H9 (cell line): ENCODE measurements around the gene INSR. TPM values are rescaled to one million over a fixed set of nuclear protein-coding genes. Genes with fewer than 3 reads are reported as not detected.

Experiments used
- DNase-seq: peaks from one replicate; pipeline ENCODE4 v3.0.0-alpha.2; 2017
- H2AFZ ChIP-seq: one replicate; pipeline ENCODE4 v1.6.1; 2013; ENCODE audit warnings: mild to moderate bottlenecking, low read length, control low read depth, moderate library complexity
- H2AK5ac ChIP-seq: 2 replicates; pipeline ENCODE4 v1.6.1; 2013; ENCODE audit warnings: low read length, control low read depth, mixed read lengths; ENCODE audit not compliant: insufficient read length
- H2BK120ac ChIP-seq: one replicate; pipeline ENCODE4 v1.6.1; 2013; ENCODE audit warnings: low read depth, mild to moderate bottlenecking, low read length, control low read depth, inconsistent platforms; ENCODE audit not compliant: poor library complexity, severe bottlenecking
- H2BK12ac ChIP-seq: 2 replicates; pipeline ENCODE4 v1.6.1; 2013; ENCODE audit warnings: low read length, control low read depth, mixed read lengths, low read depth; ENCODE audit not compliant: insufficient read length
- H2BK15ac ChIP-seq: 2 replicates; pipeline ENCODE4 v1.6.1; 2013; ENCODE audit warnings: low read depth, low read length, control low read depth
- H2BK20ac ChIP-seq: one replicate; pipeline ENCODE4 v1.6.1; 2013; ENCODE audit warnings: low read depth, mild to moderate bottlenecking, low read length, control low read depth, inconsistent platforms; ENCODE audit not compliant: poor library complexity, severe bottlenecking
- H2BK5ac ChIP-seq: 2 replicates; pipeline ENCODE4 v1.6.1; 2013; ENCODE audit warnings: low read length, control low read depth, mixed read lengths; ENCODE audit not compliant: insufficient read length
- H3K14ac ChIP-seq: 2 replicates; pipeline ENCODE4 v1.6.1; 2013; ENCODE audit warnings: low read length, control low read depth; ENCODE audit not compliant: insufficient read depth
- H3K18ac ChIP-seq: 2 replicates; pipeline ENCODE4 v1.6.1; 2013; ENCODE audit warnings: low read depth, mild to moderate bottlenecking, mixed read lengths, low read length, control low read depth; ENCODE audit not compliant: insufficient read length
- H3K23ac ChIP-seq: 2 replicates; pipeline ENCODE4 v1.6.1; 2013; ENCODE audit warnings: low read length, control low read depth, mixed read lengths, low read depth; ENCODE audit not compliant: insufficient read length
- H3K23me2 ChIP-seq: 2 replicates; pipeline ENCODE4 v1.6.1; 2013; ENCODE audit warnings: low read depth, mild to moderate bottlenecking, mixed read lengths, low read length, control low read depth; ENCODE audit not compliant: insufficient read length, poor library complexity, severe bottlenecking
- H3K27ac ChIP-seq: 2 replicates; pipeline ENCODE4 v1.5.1; 2013; ENCODE audit warnings: low read length, control low read depth, mixed read lengths, low read depth; ENCODE audit not compliant: insufficient read length
- H3K27me3 ChIP-seq: 2 replicates; pipeline ENCODE4 v1.6.1; 2013; ENCODE audit warnings: low read length, control low read depth, inconsistent platforms; ENCODE audit not compliant: insufficient read depth
- H3K4ac ChIP-seq: 2 replicates; pipeline ENCODE4 v1.6.1; 2013; ENCODE audit warnings: low read depth, mild to moderate bottlenecking, control low read depth, inconsistent platforms, low read length, moderate library complexity
- H3K4me1 ChIP-seq: 2 replicates; pipeline ENCODE4 v1.6.1; 2013; ENCODE audit warnings: low read length, control low read depth, inconsistent platforms; ENCODE audit not compliant: insufficient read depth
- H3K4me2 ChIP-seq: 2 replicates; pipeline ENCODE4 v1.6.1; 2013; ENCODE audit warnings: low read length, control low read depth, mixed read lengths; ENCODE audit not compliant: insufficient read length, insufficient read depth
- H3K56ac ChIP-seq: 2 replicates; pipeline ENCODE4 v1.6.1; 2013; ENCODE audit warnings: low read depth, mild to moderate bottlenecking, mixed read lengths, low read length, control low read depth; ENCODE audit not compliant: insufficient read length
- H3K79me1 ChIP-seq: 2 replicates; pipeline ENCODE4 v1.6.1; 2013; ENCODE audit warnings: low read depth, mild to moderate bottlenecking, moderate library complexity, low read length, control low read depth, inconsistent platforms; ENCODE audit not compliant: insufficient read depth, poor library complexity, severe bottlenecking
- H3K79me2 ChIP-seq: 2 replicates; pipeline ENCODE4 v1.6.1; 2013; ENCODE audit warnings: low read length, control low read depth, inconsistent platforms; ENCODE audit not compliant: insufficient read depth
- H3K9ac ChIP-seq: 2 replicates; pipeline ENCODE4 v1.6.1; 2013; ENCODE audit warnings: low read length, control low read depth, mixed read lengths; ENCODE audit not compliant: insufficient read length; ENCODE audit errors: extremely low read depth
- H3K9me3 ChIP-seq: one replicate; pipeline ENCODE4 v1.6.1; 2013; ENCODE audit warnings: low read depth, low read length, inconsistent platforms; ENCODE audit not compliant: control insufficient read depth
- H3T11ph ChIP-seq: one replicate; pipeline ENCODE4 v1.6.1; 2013; ENCODE audit warnings: mild to moderate bottlenecking, low read length, control low read depth, inconsistent platforms
- H4K20me1 ChIP-seq: one replicate; pipeline ENCODE4 v1.6.1; 2013; ENCODE audit not compliant: control insufficient read depth, insufficient read length, insufficient read depth
- H4K5ac ChIP-seq: 2 replicates; pipeline ENCODE4 v1.6.1; 2013; ENCODE audit warnings: low read depth, mild to moderate bottlenecking, mixed read lengths, low read length, control low read depth; ENCODE audit not compliant: insufficient read length
- H4K8ac ChIP-seq: replicated peaks from 2 replicates; pipeline ENCODE4 v1.6.1; 2013; ENCODE audit warnings: low read length, control low read depth, mixed read lengths, low read depth; ENCODE audit not compliant: insufficient read length
- H4K91ac ChIP-seq: 2 replicates; pipeline ENCODE4 v1.6.1; 2013; ENCODE audit warnings: low read depth, mild to moderate bottlenecking, moderate library complexity, mixed read lengths, low read length, control low read depth; ENCODE audit not compliant: insufficient read length
- H3K27ac Mint-ChIP-seq, 3 experiments: 2 replicates in 2 of 3; 3 replicates in 1 of 3; pipeline ENCODE4 v1.8.0; 2020 to 2021; ENCODE audit warnings: mixed read lengths in 3 of 3, mild to moderate bottlenecking in 1 of 3, moderate library complexity in 1 of 3
- H3K27me3 Mint-ChIP-seq: 2 replicates; pipeline ENCODE4 v1.8.0; 2021; ENCODE audit warnings: low read depth, mild to moderate bottlenecking, moderate library complexity, mixed read lengths
- H3K36me3 Mint-ChIP-seq, 3 experiments: 2 replicates in 2 of 3; 3 replicates in 1 of 3; pipeline ENCODE4 v1.8.0; 2020 to 2021; ENCODE audit warnings: low read depth in 3 of 3, mixed read lengths in 3 of 3; ENCODE audit not compliant: insufficient read depth in 1 of 3
- H3K4me1 Mint-ChIP-seq, 2 experiments: 2 replicates each; pipeline ENCODE4 v1.8.0; 2020; ENCODE audit warnings: mixed read lengths in 2 of 2
- H3K4me3 Mint-ChIP-seq, 2 experiments: 2 replicates in 1 of 2; 3 replicates in 1 of 2; pipeline ENCODE4 v1.8.0; 2020 to 2021; ENCODE audit warnings: mild to moderate bottlenecking in 2 of 2, mixed read lengths in 2 of 2, moderate library complexity in 1 of 2
- H3K9me3 Mint-ChIP-seq, 2 experiments: 2 replicates in 1 of 2; 3 replicates in 1 of 2; pipeline ENCODE4 v1.8.0; 2020; ENCODE audit warnings: mild to moderate bottlenecking in 2 of 2, mixed read lengths in 2 of 2, moderate library complexity in 1 of 2
- WGBS: extraction: QIAGEN DNeasy Blood & Tissue Kit; methylation state at CpG from one replicate; pipeline ENCODE4 v1.1.7; 2013; ENCODE audit warnings: missing lambda C conversion rate, low lambda C conversion rate, mixed read lengths; ENCODE audit not compliant: insufficient read length; ENCODE audit errors: extremely low coverage; 5-methylcytosine and 5-hydroxymethylcytosine counted together
- total RNA-seq: library from RNA; stranded (reverse); gene quantifications from 2 replicates; pipeline ENCODE4 v1.2.1, GENCODE V29; 2021
- TF ChIP-seq, protein P1 (sequence below): fragments of 200-600 bp; sonication (generic); conservative IDR thresholded peaks from 3 replicates; pipeline ENCODE4 v1.8.0; 2021; ENCODE audit warnings: antibody characterized with exemption, mild to moderate bottlenecking

INSR gene
- total RNA-seq, 1 experiment from 2014 or later = 39.8 TPM

DNA sequence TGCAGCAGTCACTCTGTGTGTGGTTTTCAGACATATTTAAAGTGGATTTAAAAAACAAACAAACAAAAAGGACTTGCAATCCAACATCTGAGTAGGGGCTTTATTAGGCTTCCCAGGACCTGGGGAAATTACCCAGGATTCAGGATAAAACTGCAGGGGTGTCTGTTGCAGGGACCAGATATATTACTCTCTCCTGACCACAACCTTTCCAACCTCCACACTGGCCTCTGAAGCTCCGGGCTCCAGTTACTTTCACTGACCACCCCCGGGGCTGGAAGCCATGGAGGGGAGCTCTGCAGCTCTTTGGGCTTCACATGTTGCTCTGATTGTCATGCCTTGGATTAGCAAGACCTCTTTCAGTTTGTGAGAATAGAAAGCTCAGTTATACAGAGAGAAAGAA is 75.2 kb downstream of the INSR start:
- no peak overlapping the region for H3K23ac ChIP-seq
- H3K4me1 Mint-ChIP-seq = peaks cover 18 to 33% of the 10 kb centered on the region in 2 experiments
- no peak overlapping the region for H2BK15ac ChIP-seq
- no peak overlapping the region for H2BK120ac ChIP-seq
- H3K4me2 ChIP-seq = no peak overlapping the region
- no peak overlapping the region for H4K5ac ChIP-seq
- no peak overlapping the region for H3K18ac ChIP-seq
- H4K8ac ChIP-seq = no peak overlapping the region
- no peak overlapping the region for H4K91ac ChIP-seq
- H2BK20ac ChIP-seq = no peak overlapping the region
- no peak overlapping the region for H3K27ac ChIP-seq
- no peaks in the 10 kb centered on the region for H3K23me2 ChIP-seq
- no peak overlapping the region for H2AK5ac ChIP-seq
- no peak overlapping the region for H2BK12ac ChIP-seq
- DNase-seq = no peak
- no peaks in the 10 kb centered on the region for H3K9me3 Mint-ChIP-seq
- no peak overlapping the region for H3K4me3 Mint-ChIP-seq
- no peak overlapping the region for H2AFZ ChIP-seq
- H3K14ac ChIP-seq = no peak overlapping the region
- no CpG with 5 or more reads among the region's 2 CpGs for WGBS
- H3K56ac ChIP-seq = no peak overlapping the region
- no peaks in the 10 kb centered on the region for H3K27me3 Mint-ChIP-seq
- peaks cover 0 to 4% (median 2%) of the 10 kb centered on the region in 3 experiments; a peak in 3 of 7 replicates for H3K36me3 Mint-ChIP-seq
- no peak overlapping the region for H3K9ac ChIP-seq
- no peaks in the 10 kb centered on the region for H3K9me3 ChIP-seq
- H3K27ac Mint-ChIP-seq = peak overlapping the region in 1 of 3 experiments; percentile 79; a peak in 2 of 7 replicates
- H3K79me1 ChIP-seq = peaks cover 4% of the 10 kb centered on the region
- no peaks in the 10 kb centered on the region; the same call in none of the 2 replicates for H3K4me1 ChIP-seq
- H3T11ph ChIP-seq = no peak overlapping the region
- no peaks in the 10 kb centered on the region for H3K27me3 ChIP-seq
- no peak overlapping the region for H2BK5ac ChIP-seq
- H3K79me2 ChIP-seq = no peaks in the 10 kb centered on the region
- TF ChIP-seq, protein P1, sequence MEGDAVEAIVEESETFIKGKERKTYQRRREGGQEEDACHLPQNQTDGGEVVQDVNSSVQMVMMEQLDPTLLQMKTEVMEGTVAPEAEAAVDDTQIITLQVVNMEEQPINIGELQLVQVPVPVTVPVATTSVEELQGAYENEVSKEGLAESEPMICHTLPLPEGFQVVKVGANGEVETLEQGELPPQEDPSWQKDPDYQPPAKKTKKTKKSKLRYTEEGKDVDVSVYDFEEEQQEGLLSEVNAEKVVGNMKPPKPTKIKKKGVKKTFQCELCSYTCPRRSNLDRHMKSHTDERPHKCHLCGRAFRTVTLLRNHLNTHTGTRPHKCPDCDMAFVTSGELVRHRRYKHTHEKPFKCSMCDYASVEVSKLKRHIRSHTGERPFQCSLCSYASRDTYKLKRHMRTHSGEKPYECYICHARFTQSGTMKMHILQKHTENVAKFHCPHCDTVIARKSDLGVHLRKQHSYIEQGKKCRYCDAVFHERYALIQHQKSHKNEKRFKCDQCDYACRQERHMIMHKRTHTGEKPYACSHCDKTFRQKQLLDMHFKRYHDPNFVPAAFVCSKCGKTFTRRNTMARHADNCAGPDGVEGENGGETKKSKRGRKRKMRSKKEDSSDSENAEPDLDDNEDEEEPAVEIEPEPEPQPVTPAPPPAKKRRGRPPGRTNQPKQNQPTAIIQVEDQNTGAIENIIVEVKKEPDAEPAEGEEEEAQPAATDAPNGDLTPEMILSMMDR = no peak
- H3K4ac ChIP-seq = no peak overlapping the region
- H4K20me1 ChIP-seq = no peaks in the 10 kb centered on the region
